Gastrocnemius medialis (tissue), 4 donors: ENCODE results near the gene SNAP25. TPM values are rescaled to one million over a fixed set of nuclear protein-coding genes. Genes with fewer than 3 reads are reported as not detected.

Experiments used
- ATAC-seq, 2 donors: fragments of 150-250 bp; one replicate each; pipeline ENCODE4 v1.9.1; 2016
- DNase-seq, 2 donors: peaks; one replicate each; pipeline ENCODE4 v3.0.0-alpha.2; 2019
- H3K27ac ChIP-seq, 4 donors: fragments of 200-600 bp; sonication (generic); 1 replicate in 1 of 4; 2 replicates in 3 of 4; pipeline ENCODE4 v1.5.1; 2016 to 2018; ENCODE audit warnings: mild to moderate bottlenecking in 2 of 4, moderate library complexity in 1 of 4
- H3K27me3 ChIP-seq, 3 donors: fragments of 200-600 bp; sonication (generic) in 2 of 3; 1 replicate in 1 of 3; 2 replicates in 2 of 3; pipeline versions ENCODE4 v1.5.1 to v1.6.0; 2016 to 2019; ENCODE audit warnings: mild to moderate bottlenecking in 1 of 3, moderate library complexity in 1 of 3
- H3K36me3 ChIP-seq, 2 donors: fragments of 200-600 bp; sonication (generic) in 1 of 2; one replicate each; pipeline ENCODE4 v1.5.1; 2017 to 2018
- H3K4me1 ChIP-seq, 2 donors: fragments of 200-600 bp; sonication (generic) in 1 of 2; one replicate each; pipeline ENCODE4 v1.5.1; 2016 to 2017; ENCODE audit warnings: mild to moderate bottlenecking in 2 of 2
- H3K4me3 ChIP-seq, 4 donors: fragments of 200-600 bp; sonication (generic) in 3 of 4; 1 replicate in 1 of 4; 2 replicates in 3 of 4; pipeline ENCODE4 v1.5.1; 2016 to 2019; ENCODE audit warnings: mild to moderate bottlenecking in 2 of 4
- H3K9me3 ChIP-seq, 3 donors: fragments of 200-600 bp; sonication (generic) in 2 of 3; 1 replicate in 1 of 3; 2 replicates in 2 of 3; pipeline ENCODE4 v1.5.1; 2016 to 2019
- POLR2A ChIP-seq, 2 donors: fragments of 450-650 bp; IDR thresholded peaks; one replicate each; pipeline ENCODE4 v1.6.1; 2017; ENCODE audit warnings: antibody characterized with exemption in 2 of 2, mild to moderate bottlenecking in 2 of 2, moderate library complexity in 2 of 2
- in situ Hi-C, 4 donors: fragments of 200-750 bp; cut with MboI; loops; one replicate each; pipeline versions ENCODE4 v1.15.0 to v1.8.0; 2017; ENCODE audit warnings: low sequenced_read_pairs in 4 of 4
- intact Hi-C: fragments of 100-400 bp; cut with DNase I; formaldehyde crosslinking; loops from one replicate; pipeline ENCODE4 v1.15.1; 2023; ENCODE audit warnings: low total_unique reads
- total RNA-seq, 4 donors: library from RNA; depleted of rRNA; stranded (reverse); fragments of >200 nt; gene quantifications; one replicate each; pipeline versions ENCODE4 v1.1.0 to v1.2.3, GENCODE V29; 2016
- TF ChIP-seq, protein P1 (sequence below), 5 experiments: fragments of 450-650 bp in 3 of 5; fragments of 200-600 bp in 2 of 5; sonication (generic) in 2 of 5; IDR thresholded peaks in 4 of 5; conservative IDR thresholded peaks in 1 of 5; 1 replicate in 4 of 5; 2 replicates in 1 of 5; pipeline ENCODE4 v1.5.1; 2016 to 2019; ENCODE audit warnings: antibody characterized with exemption in 5 of 5, mild to moderate bottlenecking in 3 of 5, moderate library complexity in 3 of 5

Gene SNAP25
- total RNA-seq, 4 donors from 2014 or later, result 0.23 TPM; not detected in 3

GRCh38 chr20:10178727-10179313 lies 39.8 kb upstream of the SNAP25 start:
- Histone ChIP-seq H3K27me3 (no peaks in the 10 kb centered on the region), H3K9me3 (no peaks in the 10 kb centered on the region), H3K27ac (no peak overlapping the region), H3K4me1 (no peaks in the 10 kb centered on the region), H3K36me3 (no peaks in the 10 kb centered on the region), H3K4me3 (no peak overlapping the region)
- intact Hi-C loops, result no loop called here
- ATAC-seq (no peak), DNase-seq (no peak)
- no peak for TF ChIP-seq POLR2A (IDR thresholded peaks at IDR 0.05)
- TF ChIP-seq, protein P1, sequence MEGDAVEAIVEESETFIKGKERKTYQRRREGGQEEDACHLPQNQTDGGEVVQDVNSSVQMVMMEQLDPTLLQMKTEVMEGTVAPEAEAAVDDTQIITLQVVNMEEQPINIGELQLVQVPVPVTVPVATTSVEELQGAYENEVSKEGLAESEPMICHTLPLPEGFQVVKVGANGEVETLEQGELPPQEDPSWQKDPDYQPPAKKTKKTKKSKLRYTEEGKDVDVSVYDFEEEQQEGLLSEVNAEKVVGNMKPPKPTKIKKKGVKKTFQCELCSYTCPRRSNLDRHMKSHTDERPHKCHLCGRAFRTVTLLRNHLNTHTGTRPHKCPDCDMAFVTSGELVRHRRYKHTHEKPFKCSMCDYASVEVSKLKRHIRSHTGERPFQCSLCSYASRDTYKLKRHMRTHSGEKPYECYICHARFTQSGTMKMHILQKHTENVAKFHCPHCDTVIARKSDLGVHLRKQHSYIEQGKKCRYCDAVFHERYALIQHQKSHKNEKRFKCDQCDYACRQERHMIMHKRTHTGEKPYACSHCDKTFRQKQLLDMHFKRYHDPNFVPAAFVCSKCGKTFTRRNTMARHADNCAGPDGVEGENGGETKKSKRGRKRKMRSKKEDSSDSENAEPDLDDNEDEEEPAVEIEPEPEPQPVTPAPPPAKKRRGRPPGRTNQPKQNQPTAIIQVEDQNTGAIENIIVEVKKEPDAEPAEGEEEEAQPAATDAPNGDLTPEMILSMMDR (IDR thresholded peaks at IDR 0.05 in 4 of 5, conservative IDR thresholded peaks at IDR 0.05 in 1 of 5), result no peak
- in situ Hi-C loops, result no loop called here

DNA sequence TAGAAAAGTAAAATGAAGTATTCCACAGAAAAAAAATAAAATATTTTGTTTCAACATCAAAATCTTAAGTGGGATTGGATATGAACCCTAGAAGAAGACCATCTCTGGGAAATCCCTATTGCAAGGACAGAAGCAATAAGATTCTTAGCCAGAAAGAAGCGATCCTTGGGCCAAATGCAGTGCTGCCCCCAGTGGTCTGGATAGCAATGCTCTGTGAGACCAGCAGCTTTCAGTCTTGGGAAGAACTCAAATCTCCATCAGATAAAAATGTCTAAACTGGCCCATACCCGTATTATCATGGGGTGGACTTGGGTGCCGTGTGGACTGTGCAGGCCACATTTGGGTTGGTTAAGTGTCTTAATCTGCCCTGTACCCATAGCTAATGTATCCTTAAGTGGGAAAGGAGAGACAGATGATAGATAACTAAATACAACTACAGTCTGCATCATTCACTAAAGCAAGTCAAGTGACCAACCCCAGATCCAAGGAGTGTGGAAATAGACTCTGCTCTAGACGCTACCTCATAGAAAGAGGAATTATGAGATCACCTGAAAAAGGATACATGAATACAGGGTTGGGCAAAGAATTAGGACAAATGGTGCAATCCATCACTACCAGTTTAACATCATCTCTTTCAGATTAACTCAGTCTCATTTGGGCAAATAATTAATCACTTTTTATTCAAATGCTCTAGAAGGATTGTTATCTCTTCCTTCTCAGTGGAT lies 38.9 kb upstream of the SNAP25 start:
- TF ChIP-seq POLR2A (IDR thresholded peaks at IDR 0.05), result no peak
- TF ChIP-seq, protein P1 (IDR thresholded peaks at IDR 0.05 in 4 of 5, conservative IDR thresholded peaks at IDR 0.05 in 1 of 5), result no peak
- Histone ChIP-seq H3K36me3 (no peaks in the 10 kb centered on the region), H3K4me1 (no peaks in the 10 kb centered on the region), H3K27me3 (no peaks in the 10 kb centered on the region), H3K9me3 (no peaks in the 10 kb centered on the region), H3K27ac (no peak overlapping the region), H3K4me3 (no peak overlapping the region)
- in situ Hi-C loops (no loop called here), intact Hi-C loops (no loop called here)
- no peak for DNase-seq
- no peak for ATAC-seq

DNA sequence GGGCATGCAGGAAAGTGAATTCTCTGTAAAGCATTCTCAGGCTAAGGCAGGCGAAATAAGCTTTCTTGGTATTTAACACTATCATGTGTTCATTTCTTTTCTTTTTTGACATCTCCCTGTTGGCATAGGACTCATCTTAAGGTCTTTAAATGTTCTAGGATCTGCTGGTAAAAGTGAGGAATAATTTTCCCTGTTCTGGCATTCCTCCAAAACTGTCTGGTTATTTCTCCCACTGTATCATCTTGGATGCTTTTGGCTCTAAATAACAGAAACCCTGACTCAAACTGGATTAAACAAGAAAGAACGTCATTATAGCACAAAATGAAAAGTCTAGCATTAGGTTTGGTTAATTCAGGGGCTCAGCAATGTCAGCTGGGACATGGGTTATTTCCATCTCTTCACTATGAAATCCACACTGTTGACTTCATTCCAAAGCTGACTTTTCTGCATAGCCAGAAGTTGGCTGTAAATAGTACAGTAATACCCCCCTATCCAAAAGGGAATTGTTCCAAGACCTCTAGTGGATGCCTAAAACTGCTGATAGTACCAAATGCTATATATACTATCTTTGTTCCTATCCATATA lies 37.9 kb upstream of the SNAP25 start:
- Histone ChIP-seq H3K36me3 (no peaks in the 10 kb centered on the region), H3K4me1 (no peaks in the 10 kb centered on the region), H3K27ac (no peak overlapping the region), H3K4me3 (no peak overlapping the region), H3K9me3 (no peaks in the 10 kb centered on the region), H3K27me3 (no peaks in the 10 kb centered on the region)
- TF ChIP-seq POLR2A (IDR thresholded peaks at IDR 0.05), result no peak
- TF ChIP-seq, protein P1 (IDR thresholded peaks at IDR 0.05 in 4 of 5, conservative IDR thresholded peaks at IDR 0.05 in 1 of 5), result no peak
- intact Hi-C loops (no loop called here), in situ Hi-C loops (no loop called here)
- DNase-seq, result no peak
- ATAC-seq, result no peak

DNA sequence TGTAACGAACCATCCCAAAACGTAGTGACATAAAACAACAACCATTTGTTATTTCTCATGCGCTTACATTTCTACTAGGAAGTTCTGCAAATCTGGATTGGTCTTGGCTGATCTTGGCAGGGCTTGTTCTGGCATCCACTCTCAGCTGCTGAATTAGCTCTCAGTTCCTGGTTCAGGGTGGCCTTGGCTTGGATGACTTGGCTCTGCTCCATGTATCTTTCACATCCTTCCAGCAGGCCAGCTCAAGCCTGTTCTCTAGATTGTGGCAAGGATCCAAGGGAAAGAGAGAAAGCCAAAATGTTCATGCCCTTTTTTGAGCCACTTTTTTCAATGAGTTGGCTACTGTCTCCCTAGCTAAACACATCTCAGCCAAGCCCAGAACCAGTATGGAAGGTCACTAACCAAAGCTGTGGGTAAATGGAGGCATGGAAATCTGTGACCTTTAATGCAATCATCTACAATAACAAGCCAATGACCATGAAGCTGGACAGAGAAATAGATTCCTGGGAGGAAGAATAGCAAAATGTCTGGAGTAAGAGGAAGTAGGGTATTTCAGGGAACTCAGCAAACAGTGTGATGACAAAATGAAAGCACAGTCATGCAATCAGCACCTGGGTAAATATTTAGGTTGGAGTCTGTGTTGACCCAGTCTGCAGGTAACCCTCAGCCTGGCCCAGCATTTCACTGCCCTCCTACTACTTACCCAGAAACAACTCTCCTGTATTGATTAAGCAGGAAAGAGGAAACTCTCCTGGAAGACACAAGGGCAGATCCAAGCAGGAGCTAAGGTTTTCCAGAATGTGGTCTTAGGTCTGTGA lies 32.7 kb upstream of the SNAP25 start:
- no peaks in the 10 kb centered on the region for H3K27me3 ChIP-seq
- H3K36me3 ChIP-seq, result no peaks in the 10 kb centered on the region
- intact Hi-C loops (no loop called here), in situ Hi-C loops (no loop called here)
- no peak overlapping the region for H3K27ac ChIP-seq
- no peak for DNase-seq
- H3K4me3 ChIP-seq, result no peak overlapping the region
- no peaks in the 10 kb centered on the region for H3K4me1 ChIP-seq
- no peak for ATAC-seq
- no peaks in the 10 kb centered on the region for H3K9me3 ChIP-seq
- TF ChIP-seq POLR2A (IDR thresholded peaks at IDR 0.05), result no peak
- TF ChIP-seq, protein P1 (IDR thresholded peaks at IDR 0.05 in 4 of 5, conservative IDR thresholded peaks at IDR 0.05 in 1 of 5), result no peak
